ENCODE data around the gene STXBP6.

Gene STXBP6

GRCh38 chr14:25015761-25016160, 34.2 kb downstream of the STXBP6 start:
- no peak overlapping the region for H3K4me3 ChIP-seq
- no peak overlapping the region for H3K9ac ChIP-seq (ENCODE audit: insufficient read length)
- no peak overlapping the region for H3K27ac ChIP-seq
- no peak for TF ChIP-seq EZH2 (IDR thresholded peaks at IDR 0.05)
- TF ChIP-seq POLR2AphosphoS5 (IDR thresholded peaks at IDR 0.05; ENCODE audit: borderline replicate concordance, low read depth, low read length), result no peak
- TF ChIP-seq FOXP2 (optimal IDR thresholded peaks at IDR 0.05; ENCODE audit: control extremely low read depth, extremely low read length, insufficient read depth), result no peak
- DNase-seq (ENCODE audit: low read depth, low spot score), result no peak
- no peaks in the 10 kb centered on the region for H3K9me3 ChIP-seq (ENCODE audit: low read depth, low read length)
- H3K36me3 ChIP-seq (ENCODE audit: insufficient read depth, low read length), result no peaks in the 10 kb centered on the region

- H3K36me3 ChIP-seq (ENCODE audit: insufficient read depth, low read length), result no peaks in the 10 kb centered on the region
These were observed 35.5 kb downstream of the STXBP6 start for GRCh38 chr14:25014440-25014839.

GRCh38 chr14:25011095-25011494, 38.9 kb downstream of the STXBP6 start:
- TF ChIP-seq FOXP2 (optimal IDR thresholded peaks at IDR 0.05; ENCODE audit: control extremely low read depth, extremely low read length, insufficient read depth), result no peak
- no peak for TF ChIP-seq EZH2 (IDR thresholded peaks at IDR 0.05)
- TF ChIP-seq POLR2AphosphoS5 (IDR thresholded peaks at IDR 0.05; ENCODE audit: borderline replicate concordance, low read depth, low read length), result no peak
- no peaks in the 10 kb centered on the region for H3K9me3 ChIP-seq (ENCODE audit: low read depth, low read length)
- no peak overlapping the region for H3K4me3 ChIP-seq
- H3K27ac ChIP-seq, result no peak overlapping the region
- no peak overlapping the region for H3K9ac ChIP-seq (ENCODE audit: insufficient read length)
- no peak for DNase-seq (ENCODE audit: low read depth, low spot score)
- no peaks in the 10 kb centered on the region for H3K36me3 ChIP-seq (ENCODE audit: insufficient read depth, low read length)

More at GRCh38 chr14:25014440-25014839, 35.5 kb downstream of the STXBP6 start:
- no peak for TF ChIP-seq FOXP2 (optimal IDR thresholded peaks at IDR 0.05; ENCODE audit: control extremely low read depth, extremely low read length, insufficient read depth)
- TF ChIP-seq POLR2AphosphoS5 (IDR thresholded peaks at IDR 0.05; ENCODE audit: borderline replicate concordance, low read depth, low read length), result no peak
- no peak for TF ChIP-seq EZH2 (IDR thresholded peaks at IDR 0.05)
- Histone ChIP-seq H3K27ac (no peak overlapping the region), H3K4me3 (no peak overlapping the region), H3K9me3 (ENCODE audit: low read depth, low read length) (no peaks in the 10 kb centered on the region), H3K9ac (ENCODE audit: insufficient read length) (no peak overlapping the region)
- DNase-seq (ENCODE audit: low read depth, low spot score), result no peak

GRCh38 chr14:25010471-25010870, 39.5 kb downstream of the STXBP6 start:
- Histone ChIP-seq H3K36me3 (ENCODE audit: insufficient read depth, low read length) (no peaks in the 10 kb centered on the region), H3K27ac (no peak overlapping the region), H3K9me3 (ENCODE audit: low read depth, low read length) (no peaks in the 10 kb centered on the region), H3K9ac (ENCODE audit: insufficient read length) (no peak overlapping the region), H3K4me3 (no peak overlapping the region)
- no peak for DNase-seq (ENCODE audit: low read depth, low spot score)
- TF ChIP-seq POLR2AphosphoS5 (IDR thresholded peaks at IDR 0.05; ENCODE audit: borderline replicate concordance, low read depth, low read length) (no peak), EZH2 (IDR thresholded peaks at IDR 0.05) (no peak), FOXP2 (optimal IDR thresholded peaks at IDR 0.05; ENCODE audit: control extremely low read depth, extremely low read length, insufficient read depth) (no peak)

GRCh38 chr14:25009891-25010290, 40.1 kb downstream of the STXBP6 start:
- DNase-seq (ENCODE audit: low read depth, low spot score), result no peak
- TF ChIP-seq POLR2AphosphoS5 (IDR thresholded peaks at IDR 0.05; ENCODE audit: borderline replicate concordance, low read depth, low read length) (no peak), EZH2 (IDR thresholded peaks at IDR 0.05) (no peak), FOXP2 (optimal IDR thresholded peaks at IDR 0.05; ENCODE audit: control extremely low read depth, extremely low read length, insufficient read depth) (no peak)
- Histone ChIP-seq H3K36me3 (ENCODE audit: insufficient read depth, low read length) (no peaks in the 10 kb centered on the region), H3K9me3 (ENCODE audit: low read depth, low read length) (no peaks in the 10 kb centered on the region), H3K4me3 (no peak overlapping the region), H3K9ac (ENCODE audit: insufficient read length) (no peak overlapping the region), H3K27ac (no peak overlapping the region)

GRCh38 chr14:25007832-25008231, 42.1 kb downstream of the STXBP6 start:
- no peak for TF ChIP-seq POLR2AphosphoS5 (IDR thresholded peaks at IDR 0.05; ENCODE audit: borderline replicate concordance, low read depth, low read length)
- TF ChIP-seq EZH2 (IDR thresholded peaks at IDR 0.05), result no peak
- no peak for TF ChIP-seq FOXP2 (optimal IDR thresholded peaks at IDR 0.05; ENCODE audit: control extremely low read depth, extremely low read length, insufficient read depth)
- H3K9me3 ChIP-seq (ENCODE audit: low read depth, low read length), result no peaks in the 10 kb centered on the region
- no peak overlapping the region for H3K9ac ChIP-seq (ENCODE audit: insufficient read length)
- no peak overlapping the region for H3K27ac ChIP-seq
- no peaks in the 10 kb centered on the region for H3K36me3 ChIP-seq (ENCODE audit: insufficient read depth, low read length)
- no peak for DNase-seq (ENCODE audit: low read depth, low spot score)
- H3K4me3 ChIP-seq, result no peak overlapping the region

GRCh38 chr14:25006961-25007795, 42.8 kb downstream of the STXBP6 start:
- Histone ChIP-seq H3K9me3 (ENCODE audit: low read depth, low read length) (no peaks in the 10 kb centered on the region), H3K27ac (no peak overlapping the region), H3K4me3 (no peak overlapping the region), H3K36me3 (ENCODE audit: insufficient read depth, low read length) (no peaks in the 10 kb centered on the region), H3K9ac (ENCODE audit: insufficient read length) (no peak overlapping the region)
- TF ChIP-seq FOXP2 (optimal IDR thresholded peaks at IDR 0.05; ENCODE audit: control extremely low read depth, extremely low read length, insufficient read depth), result no peak
- no peak for TF ChIP-seq EZH2 (IDR thresholded peaks at IDR 0.05)
- TF ChIP-seq POLR2AphosphoS5 (IDR thresholded peaks at IDR 0.05; ENCODE audit: borderline replicate concordance, low read depth, low read length), result no peak
- no peak for DNase-seq (ENCODE audit: low read depth, low spot score)

GRCh38 chr14:25006031-25006430, 43.9 kb downstream of the STXBP6 start:
- H3K36me3 ChIP-seq (ENCODE audit: insufficient read depth, low read length), result no peaks in the 10 kb centered on the region
- no peak for TF ChIP-seq EZH2 (IDR thresholded peaks at IDR 0.05)
- no peak for TF ChIP-seq FOXP2 (optimal IDR thresholded peaks at IDR 0.05; ENCODE audit: control extremely low read depth, extremely low read length, insufficient read depth)

More at GRCh38 chr14:25006031-25006430, 43.9 kb downstream of the STXBP6 start:
- Histone ChIP-seq H3K27ac (no peak overlapping the region), H3K9ac (ENCODE audit: insufficient read length) (no peak overlapping the region), H3K4me3 (no peak overlapping the region), H3K9me3 (ENCODE audit: low read depth, low read length) (no peaks in the 10 kb centered on the region)
- no peak for DNase-seq (ENCODE audit: low read depth, low spot score)
